Endodermal cell (in vitro differentiated cells): ENCODE measurements around the gene MRPL33. TPM values are rescaled to one million over a fixed set of nuclear protein-coding genes. Genes with fewer than 3 reads are reported as not detected.
"Not testable (repeated sequence)": the region's sequence is repeated elsewhere in the genome, so short reads cannot be mapped to it uniquely, and the experiment has no call there.

Experiments
- DNase-seq: peaks from one replicate; pipeline ENCODE4 v3.0.0-alpha.2; 2017
- H3K27ac ChIP-seq: 2 replicates; pipeline ENCODE4 v1.5.1; 2013; ENCODE audit warnings: mild to moderate bottlenecking, low read depth, low read length, moderate library complexity
- H3K27me3 ChIP-seq: 2 replicates; pipeline ENCODE4 v1.6.1; 2013; ENCODE audit warnings: mild to moderate bottlenecking, low read length, moderate library complexity; ENCODE audit not compliant: insufficient read depth, control insufficient read depth, poor library complexity, severe bottlenecking
- H3K36me3 ChIP-seq: 2 replicates; pipeline ENCODE4 v1.7.0; 2013; ENCODE audit warnings: mild to moderate bottlenecking, low read length, moderate library complexity; ENCODE audit not compliant: control insufficient read depth, insufficient read depth
- H3K4me1 ChIP-seq: one replicate; pipeline ENCODE4 v1.7.0; 2013; ENCODE audit warnings: low read length; ENCODE audit not compliant: control insufficient read depth, insufficient read depth
- H3K4me3 ChIP-seq: 2 replicates; pipeline ENCODE4 v1.5.1; 2013; ENCODE audit warnings: mild to moderate bottlenecking, low read length, moderate library complexity
- H3K9ac ChIP-seq: 2 replicates; pipeline ENCODE4 v1.6.1; 2013; ENCODE audit warnings: mild to moderate bottlenecking, low read length, moderate library complexity; ENCODE audit not compliant: poor library complexity, severe bottlenecking; ENCODE audit errors: extremely low read depth
- H3K9me3 ChIP-seq: 2 replicates; pipeline ENCODE4 v1.6.1; 2013; ENCODE audit warnings: mild to moderate bottlenecking, low read length, moderate library complexity; ENCODE audit not compliant: control insufficient read depth
- H3K27ac Mint-ChIP-seq: 2 replicates; pipeline ENCODE4 v1.8.0; 2020; ENCODE audit warnings: mixed read lengths
- H3K27me3 Mint-ChIP-seq: 2 replicates; pipeline ENCODE4 v1.8.0; 2021; ENCODE audit warnings: mild to moderate bottlenecking, mixed read lengths; ENCODE audit not compliant: insufficient read depth
- H3K36me3 Mint-ChIP-seq: 2 replicates; pipeline ENCODE4 v1.8.0; 2020; ENCODE audit warnings: low read depth, mixed read lengths
- H3K4me1 Mint-ChIP-seq: 2 replicates; pipeline ENCODE4 v1.8.0; 2020; ENCODE audit warnings: mixed read lengths
- H3K4me3 Mint-ChIP-seq: 2 replicates; pipeline ENCODE4 v1.8.0; 2020; ENCODE audit warnings: mild to moderate bottlenecking, moderate library complexity, mixed read lengths
- H3K9me3 Mint-ChIP-seq: 2 replicates; pipeline ENCODE4 v1.8.0; 2020; ENCODE audit warnings: mild to moderate bottlenecking, mixed read lengths
- CTCF ChIP-seq: fragments of 200-600 bp; sonication (generic); conservative IDR thresholded peaks from 2 replicates; pipeline ENCODE4 v1.5.0; 2021; ENCODE audit warnings: antibody characterized with exemption, mild to moderate bottlenecking
- WGBS, 2 experiments: methylation state at CpG; one replicate each; pipeline versions ENCODE4 v1.1.5 to v1.1.7; 2013; ENCODE audit warnings: missing lambda C conversion rate in 2 of 2, mixed read lengths in 1 of 2; ENCODE audit not compliant: insufficient coverage in 1 of 2, insufficient read length in 1 of 2; 5-methylcytosine and 5-hydroxymethylcytosine counted together
- total RNA-seq, 2 donors: library from RNA; stranded (reverse); fragmentation: NEBNext Ultra II Directional in 1 of 2; extraction: Animal tissue kit (Norgen Biotek cat#: 25700) in 1 of 2; gene quantifications; 2 replicates in 1 of 2; 3 replicates in 1 of 2; pipeline ENCODE4 v1.2.1, GENCODE V29; 2021

MRPL33 gene
- total RNA-seq, 2 donors from 2014 or later, result 69.5 to 80.6 TPM

GRCh38 chr2:27746325-27746724 is 25.2 kb upstream of the MRPL33 start:
- H3K9me3 Mint-ChIP-seq, result peaks cover 18% of the 10 kb centered on the region
- no peak overlapping the region for H3K27ac Mint-ChIP-seq
- no peak for TF ChIP-seq CTCF
- WGBS, 2 experiments, result 93 to 100% methylated on average over 1 to 2 of the region's 2 CpGs
- Histone ChIP-seq H3K9ac (no peak overlapping the region), H3K27ac (no peak overlapping the region), H3K4me1 (no peaks in the 10 kb centered on the region), H3K4me3 (no peak overlapping the region), H3K9me3 (peaks cover 4% of the 10 kb centered on the region), H3K27me3 (no peaks in the 10 kb centered on the region), H3K36me3 (no peaks in the 10 kb centered on the region)
- H3K27me3 Mint-ChIP-seq, result peaks cover 31% of the 10 kb centered on the region
- no peak overlapping the region for H3K4me3 Mint-ChIP-seq
- peaks cover 1% of the 10 kb centered on the region for H3K4me1 Mint-ChIP-seq
- H3K36me3 Mint-ChIP-seq, result no peaks in the 10 kb centered on the region
- DNase-seq, result no peak

- H3K4me1 Mint-ChIP-seq, result peaks cover 14% of the 10 kb centered on the region
- H3K4me1 ChIP-seq, result no peaks in the 10 kb centered on the region
- no peak overlapping the region for H3K27ac ChIP-seq
- no peak overlapping the region for H3K4me3 Mint-ChIP-seq
- no peak overlapping the region for H3K9ac ChIP-seq
- peaks cover 13% of the 10 kb centered on the region for H3K9me3 Mint-ChIP-seq
- DNase-seq, result no peak
- no peak overlapping the region for H3K27ac Mint-ChIP-seq
- H3K36me3 Mint-ChIP-seq, result no peaks in the 10 kb centered on the region
- 76 to 98% methylated on average over 4 to 6 of the region's 6 CpGs for WGBS, 2 experiments
- H3K27me3 ChIP-seq, result no peaks in the 10 kb centered on the region
- H3K27me3 Mint-ChIP-seq, result peaks cover 31% of the 10 kb centered on the region
- H3K36me3 ChIP-seq, result no peaks in the 10 kb centered on the region
- TF ChIP-seq CTCF, result no peak
- peaks cover 4% of the 10 kb centered on the region for H3K9me3 ChIP-seq
- H3K4me3 ChIP-seq, result no peak overlapping the region
Observed at GRCh38 chr2:27747827-27748352, 23.6 kb upstream of the MRPL33 start.

- H3K4me3 ChIP-seq, H3K4me3 Mint-ChIP-seq, H3K36me3 ChIP-seq, H3K9ac ChIP-seq, H3K4me1 ChIP-seq, H3K36me3 Mint-ChIP-seq, H3K27ac Mint-ChIP-seq, H3K9me3 ChIP-seq, H3K27ac ChIP-seq, DNase-seq, H3K27me3 ChIP-seq: not testable (repeated sequence)
- Mint-ChIP-seq H3K9me3 (peaks cover 13% of the 10 kb centered on the region), H3K27me3 (peaks cover 30% of the 10 kb centered on the region), H3K4me1 (peaks cover 25% of the 10 kb centered on the region)
- 90 to 100% methylated on average over 2 of the region's 2 CpGs for WGBS, 2 experiments
Observed at GRCh38 chr2:27748803-27749554, 22.5 kb upstream of the MRPL33 start.
